ENCODE measurements around the gene ADGRG3.

- TF ChIP-seq PATZ1 (CRISPR knock-in tag; IDR thresholded peaks at IDR 0.05; ENCODE audit: borderline replicate concordance) = no peak
- TF ChIP-seq CREB5 (CRISPR knock-in tag; IDR thresholded peaks at IDR 0.05; ENCODE audit: low read depth) = no peak
- TF ChIP-seq ZFP30 (CRISPR knock-in tag; IDR thresholded peaks at IDR 0.05) = no peak
- TF ChIP-seq, protein P1, sequence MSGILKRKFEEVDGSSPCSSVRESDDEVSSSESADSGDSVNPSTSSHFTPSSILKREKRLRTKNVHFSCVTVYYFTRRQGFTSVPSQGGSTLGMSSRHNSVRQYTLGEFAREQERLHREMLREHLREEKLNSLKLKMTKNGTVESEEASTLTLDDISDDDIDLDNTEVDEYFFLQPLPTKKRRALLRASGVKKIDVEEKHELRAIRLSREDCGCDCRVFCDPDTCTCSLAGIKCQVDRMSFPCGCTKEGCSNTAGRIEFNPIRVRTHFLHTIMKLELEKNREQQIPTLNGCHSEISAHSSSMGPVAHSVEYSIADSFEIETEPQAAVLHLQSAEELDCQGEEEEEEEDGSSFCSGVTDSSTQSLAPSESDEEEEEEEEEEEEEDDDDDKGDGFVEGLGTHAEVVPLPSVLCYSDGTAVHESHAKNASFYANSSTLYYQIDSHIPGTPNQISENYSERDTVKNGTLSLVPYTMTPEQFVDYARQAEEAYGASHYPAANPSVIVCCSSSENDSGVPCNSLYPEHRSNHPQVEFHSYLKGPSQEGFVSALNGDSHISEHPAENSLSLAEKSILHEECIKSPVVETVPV (CRISPR knock-in tag; IDR thresholded peaks at IDR 0.05) = no peak
- no peak for TF ChIP-seq ZNF70 (CRISPR knock-in tag; IDR thresholded peaks at IDR 0.05)
- no peak for TF ChIP-seq CSDC2 (CRISPR knock-in tag; IDR thresholded peaks at IDR 0.05)
- no peak for TF ChIP-seq TSHZ2 (CRISPR knock-in tag; IDR thresholded peaks at IDR 0.05)
- no peak for TF ChIP-seq ISL1 (CRISPR knock-in tag; IDR thresholded peaks at IDR 0.05)
- no peak for TF ChIP-seq OSR1 (CRISPR knock-in tag; IDR thresholded peaks at IDR 0.05)
- TF ChIP-seq ZFP3 (CRISPR knock-in tag; IDR thresholded peaks at IDR 0.05) = no peak
- no peak for TF ChIP-seq BACH2 (CRISPR knock-in tag; IDR thresholded peaks at IDR 0.05; ENCODE audit: borderline replicate concordance)
Observed at GRCh38 chr16:57624044-57624688, 43.9 kb upstream of the ADGRG3 start.
